ENCODE measurements around the gene MAP7.

The MAP7 gene

DNA sequence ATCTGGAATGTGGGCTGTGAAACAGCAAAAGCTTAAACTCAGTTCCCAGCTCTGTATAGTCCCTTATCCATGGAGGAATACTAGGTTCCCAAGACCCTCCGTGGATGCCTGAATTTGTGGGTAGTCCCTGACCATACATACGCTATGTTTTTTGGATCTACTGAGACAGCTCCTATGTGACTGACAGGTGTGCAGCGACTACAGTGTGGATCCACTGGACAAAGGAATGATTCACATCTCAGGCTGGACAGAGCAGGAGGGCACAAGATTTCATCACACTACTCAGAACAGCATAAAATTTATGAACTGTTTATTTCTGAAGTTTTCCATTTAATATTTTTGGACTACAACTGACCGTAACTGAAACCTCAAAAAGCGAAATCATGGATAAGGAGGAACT, 125.3 kb downstream of the MAP7 start:
- no peak for TF ChIP-seq GATA3 (IDR thresholded peaks at IDR 0.05; ENCODE audit: low read depth, low read length)
- TF ChIP-seq GATA2 (IDR thresholded peaks at IDR 0.05; ENCODE audit: low read depth, low read length): no peak

DNA sequence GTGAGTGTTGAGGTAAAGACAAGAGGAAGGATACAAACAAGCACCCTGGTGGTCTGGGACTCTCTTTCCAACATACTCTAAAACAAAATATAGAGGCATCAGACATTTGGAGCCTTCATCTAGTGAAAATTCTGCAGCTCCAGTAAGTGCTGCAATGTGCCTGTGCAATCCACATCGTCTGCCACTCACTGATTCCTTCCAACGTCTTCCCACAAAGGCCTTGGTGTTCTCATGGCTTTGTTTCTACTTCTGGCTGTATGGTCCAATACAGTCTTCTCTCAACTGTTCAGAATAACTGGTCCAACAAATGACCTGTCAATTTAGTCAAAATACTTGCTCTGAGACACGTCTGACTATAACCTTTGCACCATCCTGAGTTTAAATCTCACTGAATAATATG, 125.8 kb downstream of the MAP7 start:
- TF ChIP-seq GATA3 (IDR thresholded peaks at IDR 0.05; ENCODE audit: low read depth, low read length): no peak
- TF ChIP-seq GATA2 (IDR thresholded peaks at IDR 0.05; ENCODE audit: low read depth, low read length): no peak

DNA sequence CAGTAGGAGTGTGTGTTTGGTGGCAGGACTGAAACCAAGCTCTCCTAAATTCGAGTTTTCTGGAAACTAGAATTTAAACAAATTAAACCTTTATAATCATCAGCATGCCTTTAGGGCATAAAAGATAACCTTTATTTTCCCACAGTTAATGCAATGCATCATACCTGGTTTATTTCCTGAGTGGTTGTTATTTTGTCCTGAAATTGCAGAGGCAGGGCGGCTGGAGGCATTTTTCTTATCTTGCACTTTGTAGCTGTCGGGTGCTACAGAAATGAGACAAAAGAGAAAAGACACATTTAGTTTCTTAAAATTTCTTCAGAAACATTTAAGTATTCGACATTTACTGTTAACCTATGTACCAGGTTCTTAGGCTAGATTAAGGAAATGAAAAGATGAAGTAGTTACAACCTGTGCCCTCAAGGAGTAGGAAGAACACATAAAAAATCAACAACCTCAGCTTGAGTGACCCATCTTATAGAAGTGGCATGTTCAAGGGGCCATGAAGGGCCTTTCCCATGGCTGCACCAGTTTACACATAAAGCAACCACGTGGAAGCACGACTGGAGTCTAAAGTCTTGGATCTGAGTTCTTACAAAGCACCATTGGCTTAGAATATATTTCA, 128.6 kb downstream of the MAP7 start:
- TF ChIP-seq GATA2 (IDR thresholded peaks at IDR 0.05; ENCODE audit: low read depth, low read length): peak; percentile 59; the same call in 1 of the 2 replicates
- TF ChIP-seq GATA3 (IDR thresholded peaks at IDR 0.05; ENCODE audit: low read depth, low read length): no peak

DNA sequence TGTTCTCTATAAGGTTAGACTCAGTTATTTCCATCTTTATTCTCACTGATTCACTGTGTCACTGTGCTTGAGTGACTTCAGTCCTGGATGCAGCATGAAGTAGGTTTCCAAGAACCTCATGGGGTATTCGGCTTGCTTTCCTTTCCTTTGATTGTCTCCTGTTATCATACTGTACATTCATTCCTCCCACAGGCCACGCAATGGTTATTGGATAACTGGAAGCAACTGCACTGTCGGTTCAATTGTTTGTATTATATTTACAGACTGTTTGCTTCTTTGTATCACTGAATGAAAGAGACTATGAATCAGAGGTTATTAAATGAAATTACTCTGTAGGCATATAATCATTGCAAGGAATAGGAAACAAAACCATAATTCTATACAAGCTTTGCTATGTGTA, 129.4 kb downstream of the MAP7 start:
- TF ChIP-seq GATA2 (IDR thresholded peaks at IDR 0.05; ENCODE audit: low read depth, low read length) (no peak), GATA3 (IDR thresholded peaks at IDR 0.05; ENCODE audit: low read depth, low read length) (no peak)

DNA sequence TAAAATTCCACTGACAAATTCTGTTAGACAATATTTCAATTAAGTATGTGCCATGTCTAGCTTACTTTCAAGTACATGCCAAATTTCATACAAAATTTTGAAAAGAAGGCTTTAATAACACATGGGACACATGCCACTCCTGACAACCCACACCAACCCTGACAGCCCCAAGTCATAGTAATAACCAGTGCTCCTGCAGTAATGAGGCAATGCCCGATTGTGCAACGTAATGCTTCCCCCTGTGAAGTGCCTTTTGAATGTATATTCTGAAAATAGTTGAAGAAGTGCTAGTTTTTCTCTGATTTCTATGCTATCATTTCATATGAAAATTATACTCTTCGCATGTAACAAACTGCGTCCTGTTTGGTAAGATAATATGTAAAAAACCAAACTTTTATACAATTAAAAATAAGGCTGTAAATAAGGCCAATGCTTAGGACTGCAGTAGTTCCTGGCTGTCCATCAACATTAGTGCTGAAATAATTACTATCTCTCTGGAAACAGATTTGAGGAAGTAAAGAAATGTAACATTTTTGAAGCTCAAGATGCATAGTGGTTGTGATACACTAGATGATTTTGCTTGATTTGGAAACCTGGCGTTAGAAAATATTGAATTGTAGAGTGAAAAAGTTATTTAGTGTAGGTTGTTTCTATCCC, 134.7 kb downstream of the MAP7 start:
- no peak for TF ChIP-seq GATA3 (IDR thresholded peaks at IDR 0.05; ENCODE audit: low read depth, low read length)
- no peak for TF ChIP-seq GATA2 (IDR thresholded peaks at IDR 0.05; ENCODE audit: low read depth, low read length)

DNA sequence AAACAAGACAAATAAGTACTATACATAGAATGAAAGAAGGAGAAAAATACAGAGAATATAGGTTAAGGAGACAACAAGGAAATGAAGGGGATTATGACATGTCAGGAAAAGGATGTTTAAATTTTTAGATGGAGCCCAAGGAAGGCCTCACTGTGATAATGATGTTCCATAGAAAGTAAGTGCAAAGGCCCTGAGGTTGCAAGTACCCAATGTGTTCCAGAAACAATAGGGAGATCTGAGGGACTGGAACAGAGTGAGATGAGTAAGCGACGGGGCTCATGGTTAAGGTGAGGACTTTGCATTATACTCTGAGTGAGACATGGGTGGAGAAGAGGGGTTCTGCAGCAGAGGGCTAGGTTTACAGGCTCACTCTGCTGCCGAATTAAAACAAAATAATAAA, 137.8 kb downstream of the MAP7 start:
- TF ChIP-seq GATA2 (IDR thresholded peaks at IDR 0.05; ENCODE audit: low read depth, low read length) (no peak), GATA3 (IDR thresholded peaks at IDR 0.05; ENCODE audit: low read depth, low read length) (no peak)

DNA sequence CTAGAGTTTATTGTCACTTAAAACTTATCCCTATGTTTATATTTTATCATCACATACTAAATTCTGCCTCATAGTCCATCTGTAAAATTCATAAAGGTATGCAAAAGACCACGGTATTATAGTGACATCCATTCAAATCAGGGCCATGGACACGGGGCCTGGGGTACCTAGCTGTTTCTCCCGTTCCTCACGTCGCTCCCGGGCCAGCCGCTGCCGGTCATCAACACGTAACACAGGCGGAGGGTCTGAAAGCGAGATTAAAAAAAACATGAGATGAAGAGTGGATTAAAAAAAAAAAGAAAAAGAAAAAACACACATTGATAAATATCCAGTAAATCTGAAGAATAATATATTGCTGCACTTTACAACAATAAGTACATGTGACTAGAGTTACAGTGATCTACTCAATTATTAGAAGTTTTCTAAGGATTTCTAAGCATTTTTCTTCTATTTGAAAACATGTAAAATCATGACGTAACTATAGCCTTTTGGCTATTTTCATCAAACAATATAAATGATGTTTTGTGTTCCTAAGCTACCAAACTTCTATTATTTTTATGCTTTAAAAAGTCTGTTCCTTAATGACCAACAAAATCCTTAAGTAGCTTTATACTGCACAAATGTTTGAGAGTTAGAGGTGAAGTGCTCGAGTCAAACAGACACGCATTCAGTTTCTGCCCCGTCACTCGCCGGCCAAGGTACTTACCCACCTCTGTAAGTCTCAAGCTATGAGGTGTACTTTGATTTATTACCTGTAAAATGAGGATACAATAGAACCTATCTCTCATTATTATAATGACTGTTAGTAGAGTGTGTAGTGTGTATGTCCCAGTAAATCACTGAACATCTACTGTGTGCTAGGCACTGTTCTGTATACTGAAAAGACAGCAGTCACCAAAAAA, 138.5 kb downstream of the MAP7 start:
- TF ChIP-seq GATA3 (IDR thresholded peaks at IDR 0.05; ENCODE audit: low read depth, low read length) (no peak), GATA2 (IDR thresholded peaks at IDR 0.05; ENCODE audit: low read depth, low read length) (no peak)

DNA sequence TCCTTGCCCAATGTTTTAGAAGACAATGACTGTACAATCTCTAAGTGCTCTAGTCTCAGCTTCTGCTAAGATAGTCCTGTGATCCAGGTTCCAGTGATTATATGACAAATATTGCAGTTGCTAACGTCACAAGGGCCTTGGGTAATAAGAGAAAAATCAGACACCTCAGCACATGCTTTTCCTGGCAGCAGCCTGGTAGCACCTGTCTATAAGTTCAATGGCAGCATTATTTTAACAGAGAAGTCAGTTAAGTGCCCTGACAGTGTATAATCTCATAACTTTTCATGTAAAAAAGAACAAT, 139.2 kb downstream of the MAP7 start:
- TF ChIP-seq GATA2 (IDR thresholded peaks at IDR 0.05; ENCODE audit: low read depth, low read length) (no peak), GATA3 (IDR thresholded peaks at IDR 0.05; ENCODE audit: low read depth, low read length) (no peak)

DNA sequence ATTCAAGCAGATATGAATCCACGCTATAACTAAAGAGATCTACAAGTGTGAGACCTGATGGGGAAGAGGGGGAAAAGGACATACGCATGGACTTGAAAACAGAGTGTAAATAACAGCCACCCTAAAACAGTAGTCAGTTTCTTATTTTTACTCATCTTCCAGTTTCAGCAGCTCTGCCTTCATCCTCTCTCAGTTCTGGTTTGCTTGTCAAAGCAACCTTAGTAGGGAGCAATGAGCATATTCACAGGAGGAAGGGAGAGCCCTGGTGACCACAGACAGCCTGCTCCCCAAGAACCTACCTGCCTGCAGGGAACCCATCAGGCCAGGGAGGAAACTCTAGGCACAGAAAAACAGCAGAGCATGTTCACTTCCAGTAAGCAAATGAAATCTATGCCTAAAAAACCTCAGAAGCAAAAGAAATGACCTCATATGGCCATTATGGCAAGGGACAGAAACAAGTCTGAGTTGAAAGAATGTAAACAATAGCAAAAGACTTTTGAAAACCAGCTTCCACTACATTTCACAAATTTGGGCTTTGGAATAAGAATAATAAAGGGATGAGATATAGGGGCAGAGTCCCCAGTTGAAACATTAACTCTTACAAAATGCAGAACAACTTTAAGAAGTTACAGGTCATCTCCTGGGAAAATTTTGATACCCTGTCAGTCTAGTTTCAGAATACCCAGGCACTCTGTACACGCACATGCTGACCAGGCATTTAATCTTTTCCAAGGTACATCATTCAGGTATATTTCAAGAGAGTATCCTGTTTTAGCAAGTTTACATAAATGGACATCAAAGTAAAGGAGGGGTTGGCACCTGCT, 139.8 kb downstream of the MAP7 start:
- no peak for TF ChIP-seq GATA2 (IDR thresholded peaks at IDR 0.05; ENCODE audit: low read depth, low read length)
- TF ChIP-seq GATA3 (IDR thresholded peaks at IDR 0.05; ENCODE audit: low read depth, low read length): no peak

DNA sequence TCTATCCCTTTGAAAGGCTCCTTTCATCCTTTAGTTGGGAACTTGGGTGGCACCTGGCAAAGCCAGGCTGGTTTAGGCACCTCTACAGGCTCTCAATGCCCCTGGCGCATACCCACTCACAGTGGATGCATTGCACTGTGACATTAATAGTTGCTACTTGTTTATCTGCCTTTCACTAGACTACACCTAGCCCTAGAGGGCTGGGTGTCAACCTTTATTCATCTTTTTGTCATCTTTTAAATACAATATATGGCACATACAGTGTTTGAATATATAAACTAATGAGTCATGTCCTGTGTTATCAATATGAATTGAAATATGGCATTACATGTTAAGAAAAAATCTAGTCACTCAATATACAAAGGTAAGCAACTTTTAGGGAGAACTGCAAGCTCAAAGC, 140.6 kb downstream of the MAP7 start:
- TF ChIP-seq GATA3 (IDR thresholded peaks at IDR 0.05; ENCODE audit: low read depth, low read length) (no peak), GATA2 (IDR thresholded peaks at IDR 0.05; ENCODE audit: low read depth, low read length) (no peak)

DNA sequence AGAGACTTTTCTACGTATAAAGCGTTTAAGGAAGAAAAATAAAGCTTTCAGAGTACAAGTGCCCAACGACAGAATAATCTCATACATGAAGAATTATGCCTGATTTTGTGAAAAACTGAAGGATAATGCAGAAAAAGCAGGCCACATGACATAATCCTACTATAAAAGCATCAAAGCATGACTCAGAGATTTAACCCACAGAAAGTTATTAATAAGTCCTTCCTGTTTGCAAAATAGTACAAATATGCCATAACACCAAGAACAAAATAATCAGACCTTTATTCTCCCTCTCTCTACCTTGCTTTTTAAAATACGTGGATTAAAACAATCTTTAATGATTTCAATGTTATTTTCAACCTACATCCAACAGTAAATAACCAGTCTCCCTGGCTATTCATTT, 142.0 kb downstream of the MAP7 start:
- TF ChIP-seq GATA2 (IDR thresholded peaks at IDR 0.05; ENCODE audit: low read depth, low read length) (no peak), GATA3 (IDR thresholded peaks at IDR 0.05; ENCODE audit: low read depth, low read length) (no peak)

DNA sequence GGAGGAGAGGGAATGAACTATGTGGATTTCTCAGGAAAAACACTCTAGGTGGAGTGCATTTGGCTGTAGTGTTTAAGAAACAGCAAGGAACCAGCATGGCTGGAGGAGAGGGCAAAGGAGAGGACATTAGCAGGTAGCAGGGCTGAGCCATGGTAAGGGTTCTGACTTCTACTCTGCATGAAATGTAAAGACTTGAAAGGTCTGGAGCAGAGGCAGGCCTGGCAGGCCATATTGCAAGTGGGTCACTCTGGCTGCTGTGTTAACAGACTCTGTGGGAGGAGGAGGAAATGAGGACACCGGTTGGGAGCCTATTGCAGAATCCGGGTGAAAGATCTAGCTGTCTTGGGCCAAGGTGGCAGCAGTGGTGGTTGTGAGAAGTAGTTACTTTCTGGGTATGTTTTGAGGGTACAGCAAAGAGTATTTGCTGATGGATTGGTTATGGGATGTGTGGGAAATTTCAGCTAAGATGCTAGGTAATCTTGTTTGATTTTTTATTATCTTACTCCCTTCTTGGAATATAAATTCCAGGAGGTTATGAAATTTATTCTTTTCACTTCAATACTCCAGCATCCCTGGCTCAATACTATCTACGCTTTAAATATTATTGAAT, 144.7 kb downstream of the MAP7 start:
- TF ChIP-seq GATA3 (IDR thresholded peaks at IDR 0.05; ENCODE audit: low read depth, low read length) (no peak), GATA2 (IDR thresholded peaks at IDR 0.05; ENCODE audit: low read depth, low read length) (no peak)

DNA sequence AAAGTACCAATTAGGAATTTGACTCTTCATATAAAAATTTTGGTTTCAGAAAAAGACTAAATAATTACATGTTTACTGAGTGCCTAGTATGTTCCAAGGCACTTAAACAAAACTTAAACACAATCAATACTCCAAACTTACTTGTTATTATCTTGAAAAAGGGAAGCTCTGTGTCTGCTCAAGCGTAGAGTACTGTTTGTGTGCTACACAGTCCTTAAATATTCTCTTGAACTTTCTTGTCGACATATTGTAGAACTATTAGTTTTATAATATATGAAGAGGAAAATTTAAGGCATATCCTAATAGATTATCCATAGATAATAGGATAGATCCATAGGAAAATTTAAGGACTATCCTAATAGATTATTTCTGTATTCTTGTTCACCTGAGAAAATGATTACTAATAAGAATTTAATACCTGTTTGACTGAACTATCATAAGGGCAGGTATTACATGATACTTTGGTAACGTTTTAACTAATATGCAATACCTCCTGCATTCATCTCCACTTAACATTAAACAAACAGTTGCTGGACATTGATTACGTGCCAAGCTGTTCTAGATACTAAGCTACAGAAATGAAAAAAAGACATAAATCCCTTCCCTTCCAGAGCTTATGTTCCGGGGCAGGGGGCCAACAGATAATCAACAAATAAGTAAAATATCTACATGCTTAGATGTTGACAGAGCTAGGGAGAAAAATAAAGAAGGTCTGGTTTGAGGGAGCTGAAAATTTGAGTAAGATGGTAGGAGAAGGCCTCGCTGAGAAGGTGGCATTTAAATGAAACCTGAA, 145.4 kb downstream of the MAP7 start:
- TF ChIP-seq GATA3 (IDR thresholded peaks at IDR 0.05; ENCODE audit: low read depth, low read length): no peak
- no peak for TF ChIP-seq GATA2 (IDR thresholded peaks at IDR 0.05; ENCODE audit: low read depth, low read length)
